ENCODE results near the gene GALNT2. TPM values are rescaled to one million over a fixed set of nuclear protein-coding genes. Genes with fewer than 3 reads are reported as not detected.

GALNT2 gene
- total and polyA plus RNA-seq, 10 donors, result 7.9 to 44.8 (median 36.9) TPM

GRCh38 chr1:230074270-230074669, 7.2 kb downstream of the GALNT2 start:
- H3K27me3 ChIP-seq (replicated peaks in 1 of 7), result no peaks in the 10 kb centered on the region
- H3K4me3 ChIP-seq, result no peak overlapping the region
- no peaks in the 10 kb centered on the region for H3K9me3 ChIP-seq
- no peak for DNase-seq
- WGBS, 5 donors, result 91 to 99% (median 95%) methylated on average over 4 of the region's 4 CpGs
- H3K4me1 ChIP-seq, result peaks cover 0 to 52% (median 11%) of the 10 kb centered on the region in 6 donors
- peaks cover 0 to 16% (median 0%) of the 10 kb centered on the region in 6 donors for H3K36me3 ChIP-seq
- TF ChIP-seq POLR2AphosphoS5 (IDR thresholded peaks at IDR 0.05) (no peak), POLR2A (IDR thresholded peaks at IDR 0.05) (no peak), CTCF (IDR thresholded peaks at IDR 0.05 in 8 of 11, conservative IDR thresholded peaks at IDR 0.05 in 3 of 11) (no peak)
- no peak overlapping the region for H3K27ac ChIP-seq
- intact Hi-C loops (cut with DNase I; ENCODE audit: low total_unique reads), result no loop called here

GRCh38 chr1:230074762-230075161, 7.7 kb downstream of the GALNT2 start:
- TF ChIP-seq POLR2AphosphoS5 (IDR thresholded peaks at IDR 0.05) (no peak), CTCF (IDR thresholded peaks at IDR 0.05 in 8 of 11, conservative IDR thresholded peaks at IDR 0.05 in 3 of 11) (no peak), POLR2A (IDR thresholded peaks at IDR 0.05) (no peak)
- Histone ChIP-seq H3K27ac (no peak overlapping the region), H3K4me3 (no peak overlapping the region), H3K36me3 (peaks cover 0 to 16% (median 0%) of the 10 kb centered on the region in 6 donors), H3K27me3 (replicated peaks in 1 of 7) (no peaks in the 10 kb centered on the region), H3K4me1 (peaks cover 0 to 47% (median 6%) of the 10 kb centered on the region in 6 donors), H3K9me3 (no peaks in the 10 kb centered on the region)
- intact Hi-C loops (cut with DNase I; ENCODE audit: low total_unique reads), result no loop called here
- 83 to 90% (median 85%) methylated on average over 2 of the region's 2 CpGs for WGBS, 5 donors
- no peak for DNase-seq

GRCh38 chr1:230076121-230076520, 9.1 kb downstream of the GALNT2 start:
- WGBS, 5 donors, result 77 to 88% (median 81%) methylated on average over 7 of the region's 7 CpGs
- intact Hi-C loops (cut with DNase I; ENCODE audit: low total_unique reads), result no loop called here

GRCh38 chr1:230077011-230077410, 10.0 kb downstream of the GALNT2 start:
- WGBS, 5 donors, result 80 to 81% (median 80%) methylated on average over 3 of the region's 3 CpGs
- intact Hi-C loops (cut with DNase I; ENCODE audit: low total_unique reads), result no loop called here
- peaks cover 0 to 24% (median 0%) of the 10 kb centered on the region in 6 donors for H3K36me3 ChIP-seq

More at GRCh38 chr1:230076121-230076520, 9.1 kb downstream of the GALNT2 start:
- Histone ChIP-seq H3K27me3 (replicated peaks in 1 of 7) (no peaks in the 10 kb centered on the region), H3K36me3 (peaks cover 0 to 24% (median 0%) of the 10 kb centered on the region in 6 donors), H3K9me3 (no peaks in the 10 kb centered on the region), H3K4me1 (peaks cover 0 to 33% (median 5%) of the 10 kb centered on the region in 6 donors), H3K27ac (no peak overlapping the region), H3K4me3 (no peak overlapping the region)
- no peak for DNase-seq
- no peak for TF ChIP-seq POLR2A (IDR thresholded peaks at IDR 0.05)
- TF ChIP-seq CTCF (IDR thresholded peaks at IDR 0.05 in 8 of 11, conservative IDR thresholded peaks at IDR 0.05 in 3 of 11), result no peak
- TF ChIP-seq POLR2AphosphoS5 (IDR thresholded peaks at IDR 0.05), result no peak

More at GRCh38 chr1:230077011-230077410, 10.0 kb downstream of the GALNT2 start:
- Histone ChIP-seq H3K27me3 (replicated peaks in 1 of 7) (no peaks in the 10 kb centered on the region), H3K4me3 (no peak overlapping the region), H3K4me1 (peaks cover 0 to 25% (median 3%) of the 10 kb centered on the region in 6 donors), H3K27ac (no peak overlapping the region), H3K9me3 (no peaks in the 10 kb centered on the region)
- no peak for TF ChIP-seq POLR2AphosphoS5 (IDR thresholded peaks at IDR 0.05)
- no peak for TF ChIP-seq CTCF (IDR thresholded peaks at IDR 0.05 in 8 of 11, conservative IDR thresholded peaks at IDR 0.05 in 3 of 11)
- TF ChIP-seq POLR2A (IDR thresholded peaks at IDR 0.05), result no peak
- no peak for DNase-seq

All from spleen (tissue), 11 donors.